Ovary (tissue), 3 donors: Measurements from ENCODE around the gene FAM24B.

ENCODE experiments used
- CTCF ChIP-seq, 3 donors: fragments of 450-650 bp in 2 of 3; fragments of 200-600 bp in 1 of 3; IDR thresholded peaks; one replicate each; pipeline versions ENCODE4 v1.5.1 to v1.8.0; 2016 to 2022; ENCODE audit warnings: antibody characterized with exemption in 3 of 3, mild to moderate bottlenecking in 1 of 3
- EP300 ChIP-seq: sonication (generic); formaldehyde crosslinking; IDR thresholded peaks from one replicate; pipeline ENCODE4 v1.6.1; 2017; ENCODE audit warnings: antibody characterized with exemption
- POLR2A ChIP-seq: fragments of 450-650 bp; IDR thresholded peaks from one replicate; pipeline ENCODE4 v1.6.1; 2017; ENCODE audit warnings: antibody characterized with exemption, mild to moderate bottlenecking, moderate library complexity
- donor health status: DM: no; HTN: no; CAD: no.

- TF ChIP-seq CTCF (IDR thresholded peaks at IDR 0.05) (no peak), POLR2A (no peak), EP300 (no peak)
Measured at GRCh38 chr10:122835908-122836307, 43.5 kb downstream of the FAM24B start.
